RWPE1 (cell line): ENCODE data around the gene BCORL1.

Experiments
- CTCF ChIA-PET: fragments of 350-600 bp; sonication (Branson Sonifier 250); formaldehyde crosslinking; extraction: SDS; loops from one replicate; lab custom pipeline; 2021; lab: Yijun Ruan, JAX
- POLR2A ChIA-PET: fragments of 400-600 bp; formaldehyde crosslinking; extraction: SDS; loops from one replicate; lab custom pipeline; 2020; ENCODE audit warnings: antibody characterized with exemption; ENCODE audit not compliant: low non-redundant PET; lab: Yijun Ruan, JAX
- DNase-seq: peaks from one replicate; pipeline ENCODE4 v3.0.0; 2012; ENCODE audit warnings: low spot score
- H3K27ac ChIP-seq: fragments of 450-650 bp; 2 replicates; pipeline ENCODE4 v1.5.1; 2017
- CTCF ChIP-seq: fragments of 450-650 bp; conservative IDR thresholded peaks from 2 replicates; pipeline ENCODE4 v1.5.1; 2017; ENCODE audit warnings: low read depth, mild to moderate bottlenecking

The BCORL1 gene

DNA sequence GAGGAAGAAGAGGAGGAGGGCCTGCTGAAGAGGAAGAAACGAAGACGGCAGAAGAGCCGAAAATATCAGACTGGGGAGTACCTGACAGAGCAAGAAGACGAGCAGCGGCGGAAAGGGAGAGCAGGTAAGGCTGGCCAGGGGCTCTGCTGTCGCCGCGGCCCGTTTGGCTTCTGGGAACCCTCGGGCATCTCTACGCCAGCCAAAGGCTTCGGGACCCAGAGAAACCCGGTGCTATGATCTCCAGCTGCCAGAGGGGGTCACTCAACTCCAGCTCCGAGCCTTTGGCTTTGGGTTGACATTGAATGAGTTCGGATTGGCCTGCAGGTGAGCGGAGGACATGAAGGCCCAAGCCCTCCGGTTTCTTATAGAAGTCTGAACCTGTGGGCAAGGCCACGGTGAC lies 42.8 kb downstream of the BCORL1 start:
- ChIA-PET POLR2A (no interaction called here), CTCF (interaction anchor here (0.6 to 1.3 kb wide), 2 partner anchors 100 to 103 kb away, joined by 3 read pairs; no protein-coding TSS in a partner anchor)
- no peak for DNase-seq
- no peak overlapping the region for H3K27ac ChIP-seq
- no peak for TF ChIP-seq CTCF

GRCh38 chrX:130027569-130027968 lies 45.1 kb downstream of the BCORL1 start:
- no peak for DNase-seq
- ChIA-PET CTCF (interaction anchor here (1.1 to 1.9 kb wide), 4 partner anchors 32 to 102 kb away, joined by 3 to 12 read pairs (median 4); no protein-coding TSS in a partner anchor), POLR2A (no interaction called here)
- TF ChIP-seq CTCF: no peak
- no peak overlapping the region for H3K27ac ChIP-seq

DNA sequence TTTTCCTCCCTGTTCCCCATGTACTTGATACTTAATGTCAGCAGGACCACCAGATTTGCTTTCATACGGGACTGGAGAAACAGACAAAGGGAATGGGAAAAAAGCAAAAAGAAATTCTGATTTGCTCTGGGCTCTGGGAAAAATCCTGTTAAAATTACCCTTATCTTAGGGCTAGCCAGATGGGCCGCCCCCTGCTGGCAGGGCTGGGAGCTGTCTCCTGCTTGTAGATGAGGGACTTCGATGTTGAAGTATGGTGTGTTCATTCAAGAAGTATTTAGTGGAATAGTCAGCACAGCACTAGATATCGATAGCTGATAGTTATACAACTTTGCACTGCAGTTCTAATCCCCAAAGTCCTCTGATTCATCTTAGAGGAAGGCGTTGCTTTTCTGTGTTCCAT lies 45.8 kb downstream of the BCORL1 start:
- no peak overlapping the region for H3K27ac ChIP-seq
- ChIA-PET CTCF (interaction anchor here (1.1 to 1.9 kb wide), 4 partner anchors 32 to 102 kb away, joined by 3 to 12 read pairs (median 4); no protein-coding TSS in a partner anchor), POLR2A (no interaction called here)
- peak; percentile 38; the same call in 1 of the 2 replicates for TF ChIP-seq CTCF
- DNase-seq: peak; percentile 4

- TF ChIP-seq CTCF: no peak
- no peak overlapping the region for H3K27ac ChIP-seq
- CTCF ChIA-PET: no interaction called here
- POLR2A ChIA-PET: no interaction called here
- DNase-seq: no peak
Measured at GRCh38 chrX:130030826-130031225, 48.4 kb downstream of the BCORL1 start.

GRCh38 chrX:130032552-130032951 lies 50.1 kb downstream of the BCORL1 start:
- no peak for DNase-seq
- ChIA-PET POLR2A (no interaction called here), CTCF (interaction anchor here (0.6 kb wide), 1 partner anchor 101 kb away, joined by 3 read pairs; no protein-coding TSS in a partner anchor)
- no peak overlapping the region for H3K27ac ChIP-seq
- no peak for TF ChIP-seq CTCF

DNA sequence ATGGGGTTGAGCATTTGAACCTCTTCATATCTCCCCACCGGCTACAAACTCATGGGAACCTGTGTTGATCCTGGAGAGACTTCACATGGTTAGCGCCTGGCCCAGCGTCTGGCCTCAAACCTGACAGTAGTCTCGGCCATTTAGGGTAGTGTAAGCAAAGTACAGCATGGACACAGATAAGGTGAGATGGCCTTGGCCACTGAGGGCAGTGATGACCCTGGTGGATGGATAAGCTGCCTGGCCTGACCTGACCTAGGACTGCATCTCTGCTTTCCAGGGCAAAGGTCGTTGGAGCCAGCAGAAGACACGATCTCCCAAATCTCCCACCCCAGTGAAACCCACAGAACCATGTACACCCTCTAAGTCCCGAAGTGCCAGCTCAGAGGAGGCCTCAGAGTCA lies 51.7 kb downstream of the BCORL1 start:
- ChIA-PET CTCF (no interaction called here), POLR2A (no interaction called here)
- H3K27ac ChIP-seq: no peak overlapping the region
- no peak for DNase-seq
- no peak for TF ChIP-seq CTCF
